GM12872 (cell line): ENCODE measurements around the gene PHLDA1.

ENCODE experiments used
- CTCF ChIP-seq: IDR thresholded peaks from 3 replicates; pipeline ENCODE4 v1.5.1; 2011; ENCODE audit warnings: low read depth, mild to moderate bottlenecking, low read length, moderate library complexity; ENCODE audit not compliant: insufficient read depth

Gene PHLDA1

GRCh38 chr12:76038176-76038575, 6.6 kb upstream of the PHLDA1 start:
- TF ChIP-seq CTCF: no peak

GRCh38 chr12:76037130-76038103, 5.8 kb upstream of the PHLDA1 start:
- TF ChIP-seq CTCF: peak; percentile 82

GRCh38 chr12:76035045-76035444, 3.5 kb upstream of the PHLDA1 start:
- no peak for TF ChIP-seq CTCF

- no peak for TF ChIP-seq CTCF
Observed at GRCh38 chr12:76033081-76034011, 1.8 kb upstream of the PHLDA1 start.

GRCh38 chr12:76032043-76032981, 736 bp upstream of the PHLDA1 start:
- TF ChIP-seq CTCF: no peak

GRCh38 chr12:76031081-76031413, 529 bp downstream of the PHLDA1 start:
- no peak for TF ChIP-seq CTCF
